HUDEP-2 (cell line): ENCODE measurements around the gene EIF2AK3.
"Not testable (repeated sequence)": the region's sequence is repeated elsewhere in the genome, so short reads cannot be mapped to it uniquely, and the experiment has no call there.

ENCODE experiments used
- DNase-seq, 76 experiments: peaks; one replicate each; lab custom pipeline; 2025; ENCODE audit not compliant: unreplicated experiment in 76 of 76; lab: John Stamatoyannopoulos, UW

The EIF2AK3 gene

GRCh38 chr2:88638123-88638650 is 10.9 kb upstream of the EIF2AK3 start:
- DNase-seq, result no peak

DNA sequence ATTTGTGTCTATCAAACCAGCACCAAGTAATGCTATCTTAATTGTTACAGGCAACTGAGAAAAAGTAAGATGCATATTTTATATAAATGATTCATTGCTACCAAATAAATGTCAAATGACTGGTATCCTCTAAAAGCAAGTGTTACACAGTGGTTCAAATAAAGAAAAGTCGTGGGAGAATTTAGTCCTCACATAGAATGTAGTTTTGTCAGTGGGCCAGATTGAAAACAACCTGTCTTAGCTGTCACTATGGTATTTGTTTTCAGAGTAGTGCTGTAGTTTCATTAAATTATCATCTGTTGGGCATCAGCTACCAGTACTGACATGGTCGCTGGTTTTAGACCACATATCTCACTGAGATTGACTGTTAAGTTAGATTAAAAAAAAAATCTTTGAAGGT is 10.2 kb upstream of the EIF2AK3 start:
- DNase-seq, result no peak

DNA sequence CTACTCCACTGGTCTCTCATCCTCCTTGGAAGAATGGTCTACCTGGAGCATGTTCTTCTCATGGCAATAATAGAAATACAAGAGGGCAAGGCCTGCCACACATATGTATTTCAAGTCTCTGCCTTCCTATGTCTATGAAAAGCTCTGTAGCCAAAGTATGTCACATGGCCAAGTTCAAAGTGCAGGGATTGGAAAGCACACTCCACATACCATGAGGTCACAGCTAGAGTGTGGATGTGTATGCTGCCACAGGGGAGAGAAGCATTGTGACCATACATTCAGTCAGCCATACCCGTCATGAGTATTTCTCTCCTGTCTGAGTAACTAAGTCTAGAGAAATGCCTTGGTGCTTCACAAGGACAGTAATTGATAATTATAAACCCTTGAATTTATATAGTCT is 8.8 kb upstream of the EIF2AK3 start:
- DNase-seq, result no peak

- no peak for DNase-seq
Measured at GRCh38 chr2:88632569-88632968, 5.3 kb upstream of the EIF2AK3 start.

DNA sequence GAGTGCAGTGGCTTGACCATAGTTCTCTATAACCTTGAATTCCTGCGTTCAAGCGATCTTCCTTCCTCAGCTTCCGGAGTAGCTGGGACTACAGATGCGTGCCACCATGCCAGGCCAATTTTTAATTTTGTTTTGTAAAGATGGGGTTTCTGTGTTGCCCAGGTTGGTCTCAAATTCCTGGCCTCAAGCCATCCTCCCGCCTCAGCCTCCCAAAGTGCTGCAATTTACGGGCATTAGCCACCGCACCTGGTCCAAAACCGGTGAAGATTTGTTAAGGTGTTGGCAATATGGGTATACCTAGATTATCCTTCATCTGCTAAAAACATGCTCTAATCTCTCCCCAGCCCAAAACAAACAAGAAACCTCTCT is 1.3 kb upstream of the EIF2AK3 start:
- no peak for DNase-seq

GRCh38 chr2:88627856-88628570 is 749 bp upstream of the EIF2AK3 start:
- DNase-seq, result peak in 74 of 76 experiments; percentile 17 to 91 (median 78)

- peak in 9 of 76 experiments; percentile 2 to 29 (median 4) for DNase-seq
Measured at GRCh38 chr2:88626171-88627054, 851 bp downstream of the EIF2AK3 start.

DNA sequence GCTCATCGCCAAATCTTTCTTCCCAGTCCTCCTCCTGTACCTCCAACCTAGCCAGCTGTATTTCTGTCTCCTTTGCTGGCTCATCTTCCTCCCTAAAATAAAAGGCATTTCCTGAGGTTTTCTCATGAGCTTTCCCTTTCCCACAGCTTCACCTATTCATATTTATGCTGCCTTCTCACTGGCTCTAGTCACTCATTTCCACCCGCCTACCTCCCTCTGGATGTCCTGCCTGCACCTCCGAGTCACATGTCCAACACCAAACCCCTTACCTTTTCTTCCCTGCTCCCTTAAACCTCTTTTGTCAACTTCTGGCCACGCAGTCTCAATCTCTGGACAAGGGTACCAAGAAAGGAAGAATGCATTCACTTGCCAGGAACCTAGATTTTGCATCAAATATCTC is 2.8 kb downstream of the EIF2AK3 start:
- DNase-seq, result no peak

- DNase-seq, result not testable (repeated sequence)
Measured at GRCh38 chr2:88623831-88624465, 3.3 kb downstream of the EIF2AK3 start.

- peak in 1 of 76 experiments; percentile 1 for DNase-seq
Measured at GRCh38 chr2:88622307-88622706, 5.0 kb downstream of the EIF2AK3 start.

GRCh38 chr2:88621432-88621831 is 5.8 kb downstream of the EIF2AK3 start:
- DNase-seq, result no peak

GRCh38 chr2:88620015-88620414 is 7.2 kb downstream of the EIF2AK3 start:
- DNase-seq, result no peak

- no peak for DNase-seq
Measured at GRCh38 chr2:88615822-88616221, 11.4 kb downstream of the EIF2AK3 start.

GRCh38 chr2:88614497-88615157 is 12.6 kb downstream of the EIF2AK3 start:
- no peak for DNase-seq

GRCh38 chr2:88613921-88614320 is 13.3 kb downstream of the EIF2AK3 start:
- no peak for DNase-seq

DNA sequence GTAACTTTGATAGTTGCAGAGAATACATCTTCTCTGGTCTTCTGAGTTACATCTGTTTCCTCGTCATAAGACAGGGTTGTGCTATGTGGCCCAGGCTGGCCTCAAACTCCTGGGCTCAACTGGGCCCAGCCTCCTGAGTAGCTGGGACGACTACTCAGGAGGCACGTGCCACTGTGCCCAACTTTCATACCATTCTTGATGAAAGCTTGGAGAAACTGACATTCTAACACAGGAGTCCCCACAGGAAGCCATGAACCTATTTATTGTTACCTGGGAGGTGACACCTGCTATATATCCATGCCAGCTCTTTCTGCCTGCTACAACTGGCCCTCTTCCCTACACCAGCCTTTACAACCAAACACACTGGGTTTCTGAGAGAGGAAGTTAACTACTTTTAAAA is 19.1 kb downstream of the EIF2AK3 start:
- no peak for DNase-seq

DNA sequence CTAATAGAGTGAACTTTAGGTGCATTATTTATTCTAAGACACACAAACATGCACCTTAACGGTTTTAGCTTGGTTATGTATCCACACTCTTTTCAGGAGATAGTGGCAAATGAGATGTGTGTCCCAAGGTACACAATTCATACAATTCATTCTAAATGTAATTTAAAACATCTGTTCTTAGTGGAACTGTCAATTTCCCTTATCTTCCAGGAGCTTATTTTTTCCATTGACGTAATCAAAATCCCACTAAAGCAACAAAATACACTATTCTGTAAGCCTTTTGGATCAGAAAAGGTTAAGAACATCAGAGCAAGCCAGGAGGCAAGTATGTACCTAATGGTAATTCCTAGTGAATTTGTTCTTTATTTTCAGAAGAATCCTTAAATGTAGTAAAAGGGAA is 19.8 kb downstream of the EIF2AK3 start:
- DNase-seq, result no peak

DNA sequence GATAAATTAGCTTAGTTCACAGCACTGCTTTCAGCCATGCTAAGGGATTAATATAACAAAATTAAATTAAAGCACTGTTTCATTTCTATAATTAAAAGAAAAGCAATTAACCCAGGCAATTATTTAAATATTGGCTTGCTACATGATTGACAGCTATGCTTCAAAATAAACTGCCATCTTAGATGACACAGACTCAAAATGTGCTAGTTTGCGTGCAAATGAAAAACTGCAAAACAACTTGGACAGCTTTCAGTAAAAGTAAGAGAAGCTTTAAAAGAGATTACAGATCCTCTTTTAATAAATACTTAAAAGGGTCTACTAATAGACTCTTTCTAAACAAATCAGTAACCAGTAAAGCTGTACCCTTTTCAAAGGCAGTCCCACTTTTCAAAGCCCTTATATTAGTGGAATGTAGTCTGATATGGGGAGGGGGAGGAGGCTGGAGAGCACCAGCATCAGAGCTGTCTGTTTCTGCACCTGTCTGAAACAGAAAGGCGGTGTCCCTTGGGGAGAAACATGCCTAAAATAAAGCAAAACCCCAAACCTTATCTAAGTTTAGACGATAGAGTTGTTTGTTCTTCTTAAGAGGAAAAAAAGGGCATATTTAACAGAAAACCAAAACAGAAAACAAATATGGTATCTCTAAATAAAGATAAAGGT is 20.8 kb downstream of the EIF2AK3 start:
- DNase-seq, result no peak

- no peak for DNase-seq
Measured at GRCh38 chr2:88603146-88603545, 24.1 kb downstream of the EIF2AK3 start.

DNA sequence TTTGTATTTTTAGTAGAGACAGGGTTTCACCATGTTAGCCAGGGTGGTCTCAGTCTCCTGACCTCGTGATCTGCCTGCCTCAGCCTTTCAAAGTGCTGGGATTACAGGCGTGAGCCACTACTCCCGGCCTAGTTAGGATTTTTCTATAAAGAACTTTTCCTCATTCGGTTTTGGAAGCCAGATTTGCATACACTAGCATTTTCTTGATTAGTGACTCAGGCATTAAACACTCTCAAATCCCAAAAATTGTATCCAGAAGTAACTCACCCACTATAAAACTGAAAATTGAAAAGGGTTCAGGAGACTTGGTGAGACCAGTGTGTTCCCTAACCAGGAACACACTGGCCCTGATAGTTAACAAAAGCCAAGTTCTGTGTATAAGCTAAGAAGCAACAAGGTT is 25.2 kb downstream of the EIF2AK3 start:
- DNase-seq, result no peak
